Stomach (tissue), 9 donors: Measurements from ENCODE around the gene GPX1. TPM values are rescaled to one million over a fixed set of nuclear protein-coding genes. Genes with fewer than 3 reads are reported as not detected.
A peak's percentile ranks its signal among the peaks of the same experiment; 100 is the strongest.

ENCODE experiments used
- DNase-seq, 2 donors: peaks; one replicate each; pipeline versions ENCODE4 v3.0.0 to v3.0.0-alpha.2; 2013 to 2019
- H3K27ac ChIP-seq, 5 donors: fragments of 200-600 bp in 4 of 5; sonication (generic) in 4 of 5; one replicate each; pipeline ENCODE4 v1.5.1; 2013 to 2019; ENCODE audit warnings: mild to moderate bottlenecking in 1 of 5, moderate library complexity in 1 of 5
- H3K27me3 ChIP-seq, 3 donors: fragments of 200-600 bp; sonication (generic); one replicate each; pipeline ENCODE4 v1.5.1; 2017 to 2019; ENCODE audit warnings: mixed run types in 1 of 3
- H3K36me3 ChIP-seq, 4 donors: fragments of 200-600 bp; sonication (generic); 1 replicate in 3 of 4; 2 replicates in 1 of 4; pipeline ENCODE4 v1.5.1; 2016 to 2019
- H3K4me1 ChIP-seq, 4 donors: fragments of 200-600 bp; sonication (generic); one replicate each; pipeline ENCODE4 v1.5.1; 2016 to 2019
- H3K4me3 ChIP-seq, 4 donors: fragments of 200-600 bp; sonication (generic) in 3 of 4; one replicate each; pipeline ENCODE4 v1.5.1; 2016 to 2019; ENCODE audit warnings: mild to moderate bottlenecking in 1 of 4
- H3K9me3 ChIP-seq, 4 donors: fragments of 200-600 bp; sonication (generic); one replicate each; pipeline ENCODE4 v1.5.1; 2016 to 2019
- CTCF ChIP-seq, 7 experiments: fragments of 450-650 bp in 4 of 7; fragments of 200-600 bp in 3 of 7; sonication (generic) in 3 of 7; IDR thresholded peaks; one replicate each; pipeline ENCODE4 v1.5.1; 2016 to 2019; ENCODE audit warnings: antibody characterized with exemption in 7 of 7, control low read depth in 2 of 7, mild to moderate bottlenecking in 1 of 7
- EP300 ChIP-seq: sonication (generic); formaldehyde crosslinking; IDR thresholded peaks from one replicate; pipeline ENCODE4 v1.6.1; 2017; ENCODE audit warnings: antibody characterized with exemption
- POLR2A ChIP-seq, 4 donors: fragments of 450-650 bp; IDR thresholded peaks; one replicate each; pipeline ENCODE4 v1.6.1; 2016; ENCODE audit warnings: antibody characterized with exemption in 4 of 4, control low read depth in 2 of 4, mild to moderate bottlenecking in 1 of 4, moderate library complexity in 1 of 4
- POLR2AphosphoS5 ChIP-seq, 3 donors: sonication (generic); formaldehyde crosslinking; IDR thresholded peaks; one replicate each; pipeline ENCODE4 v1.6.1; 2016; ENCODE audit warnings: antibody characterized with exemption in 3 of 3
- WGBS, 5 donors: extraction: QIAGEN DNeasy Blood & Tissue Kit in 3 of 5; methylation state at CpG; one replicate each; pipeline versions ENCODE4 v1.1.5 to v1.1.7; 2013 to 2018; 5-methylcytosine and 5-hydroxymethylcytosine counted together
- intact Hi-C: fragments of 100-400 bp; cut with DNase I; formaldehyde crosslinking; loops from one replicate; pipeline ENCODE4 v1.15.1; 2023; ENCODE audit warnings: low total_unique reads
- polyA plus RNA-seq, 3 donors: library from polyadenylated mRNA; stranded (reverse); fragments of 200-250 nt; gene quantifications; one replicate each; pipeline ENCODE4 v1.2.3, GENCODE V29; 2013
- total RNA-seq, 5 donors: library from RNA; depleted of rRNA; stranded (reverse); fragments of >200 nt; gene quantifications; one replicate each; pipeline versions ENCODE4 v1.1.0 to v1.2.3, GENCODE V29; 2014 to 2016
- donor health status: healthy with polysubstance abuse.
- donor health status: Bipolar disorder and iron deficiency.
- donor health status: healthy.

The GPX1 gene
- total and polyA plus RNA-seq, 8 donors, result 58.4 to 452 (median 291) TPM

- Histone ChIP-seq H3K36me3 (peaks cover 49 to 100% (median 98%) of the 10 kb centered on the region in 4 donors), H3K4me3 (no peak overlapping the region), H3K27me3 (no peaks in the 10 kb centered on the region), H3K4me1 (no peaks in the 10 kb centered on the region), H3K27ac (peak overlapping the region in 1 of 5 donors; percentile 83), H3K9me3 (no peaks in the 10 kb centered on the region)
- intact Hi-C loops, result no loop called here
- 83 to 96% (median 94%) methylated on average over 13 to 16 of the region's 16 CpGs for WGBS, 5 donors
- TF ChIP-seq EP300, result peak; percentile 25
- TF ChIP-seq POLR2A (IDR thresholded peaks at IDR 0.05), result no peak
- DNase-seq, result peak in 1 of 2 donors; percentile 34
These were observed 41.3 kb downstream of the GPX1 start for GRCh38 chr3:49316696-49317457.

GRCh38 chr3:49313896-49314688 is 44.1 kb downstream of the GPX1 start:
- no peaks in the 10 kb centered on the region for H3K9me3 ChIP-seq
- intact Hi-C loops, result no loop called here
- no peak for DNase-seq
- 85 to 100% (median 92%) methylated on average over 1 of the region's 1 CpG for WGBS, 5 donors
- no peak for TF ChIP-seq EP300
- H3K27me3 ChIP-seq, result no peaks in the 10 kb centered on the region
- no peak overlapping the region for H3K27ac ChIP-seq
- no peaks in the 10 kb centered on the region for H3K4me1 ChIP-seq
- H3K4me3 ChIP-seq, result no peak overlapping the region
- H3K36me3 ChIP-seq, result peaks cover 44 to 100% (median 98%) of the 10 kb centered on the region in 4 donors

GRCh38 chr3:49311283-49311682 is 46.9 kb downstream of the GPX1 start:
- Histone ChIP-seq H3K4me3 (no peak overlapping the region), H3K9me3 (no peaks in the 10 kb centered on the region), H3K27me3 (no peaks in the 10 kb centered on the region), H3K27ac (no peak overlapping the region), H3K4me1 (no peaks in the 10 kb centered on the region), H3K36me3 (peaks cover 40 to 100% (median 98%) of the 10 kb centered on the region in 4 donors)
- DNase-seq, result no peak
- 83 to 94% (median 93%) methylated on average over 3 of the region's 3 CpGs for WGBS, 5 donors
- TF ChIP-seq CTCF (IDR thresholded peaks at IDR 0.05), result no peak
- TF ChIP-seq POLR2A (IDR thresholded peaks at IDR 0.05), result no peak
- no peak for TF ChIP-seq EP300
- TF ChIP-seq POLR2AphosphoS5 (IDR thresholded peaks at IDR 0.05), result no peak
- intact Hi-C loops, result no loop called here

- H3K9me3 ChIP-seq, result no peaks in the 10 kb centered on the region
- no peak for DNase-seq
- peaks cover 37 to 100% (median 98%) of the 10 kb centered on the region in 4 donors for H3K36me3 ChIP-seq
- no peak overlapping the region for H3K4me3 ChIP-seq
- H3K4me1 ChIP-seq, result no peaks in the 10 kb centered on the region
- TF ChIP-seq POLR2A (IDR thresholded peaks at IDR 0.05) (no peak), CTCF (IDR thresholded peaks at IDR 0.05) (no peak), EP300 (no peak)
- intact Hi-C loops, result no loop called here
- no peaks in the 10 kb centered on the region for H3K27me3 ChIP-seq
- H3K27ac ChIP-seq, result no peak overlapping the region
- 89 to 96% (median 95%) methylated on average over 1 of the region's 1 CpG for whole genome bisulfite sequencing, 5 donors
These were observed 47.5 kb downstream of the GPX1 start for GRCh38 chr3:49310677-49311076.

Other genes starting within 250 kb of the GPX1 start
- 10 to 100 TPM; 21.6 to 77.2 (median 57.1) TPM for gene USP19, start 237.5 kb downstream of the GPX1 start, total RNA-seq
- 10 to 100 TPM; 15.6 to 16.6 (median 15.7) TPM for gene USP19, start 237.5 kb downstream of the GPX1 start, polyA plus RNA-seq
- gene LAMB2, start 225.3 kb downstream of the GPX1 start, total RNA-seq, result 100 to 1,000 TPM; 195 to 578 (median 552) TPM
- gene LAMB2, start 225.3 kb downstream of the GPX1 start, polyA plus RNA-seq, result 100 to 1,000 TPM; 198 to 333 (median 200) TPM
- gene CCDC71, start 192.0 kb downstream of the GPX1 start, total RNA-seq, result 10 to 100 TPM in 3 of 5 donors, 1 to 10 TPM in 2; 2.3 to 22.6 (median 12.9) TPM
- 10 to 100 TPM; 11.4 to 15.6 (median 12.6) TPM for gene CCDC71, start 192.0 kb downstream of the GPX1 start, polyA plus RNA-seq
- gene KLHDC8B, start 186.8 kb downstream of the GPX1 start, total RNA-seq, result 10 to 100 TPM; 11.6 to 41.1 (median 20.6) TPM
- 10 to 100 TPM; 15.2 to 37.7 (median 17.6) TPM for gene KLHDC8B, start 186.8 kb downstream of the GPX1 start, polyA plus RNA-seq
- 10 to 100 TPM in 1 of 5 donors, 1 to 10 TPM in 4; 2.7 to 32.7 (median 3.9) TPM for gene C3orf62, start 81.1 kb downstream of the GPX1 start, total RNA-seq
- gene C3orf62, start 81.1 kb downstream of the GPX1 start, polyA plus RNA-seq, result 1 to 10 TPM; 1.7 to 7.6 (median 2.5) TPM
- gene USP4, start 18.3 kb downstream of the GPX1 start, total RNA-seq, result 100 to 1,000 TPM in 2 of 5 donors, 10 to 100 TPM in 3; 21.9 to 123 (median 29.9) TPM
- 10 to 100 TPM; 22.7 to 25.8 (median 22.9) TPM for gene USP4, start 18.3 kb downstream of the GPX1 start, polyA plus RNA-seq
- 100 to 1,000 TPM; 107 to 380 (median 374) TPM for gene RHOA, start 53.6 kb upstream of the GPX1 start, total RNA-seq
- gene RHOA, start 53.6 kb upstream of the GPX1 start, polyA plus RNA-seq, result 100 to 1,000 TPM; 218 to 461 (median 340) TPM
- gene TCTA, start 54.1 kb upstream of the GPX1 start, total RNA-seq, result 10 to 100 TPM in 4 of 5 donors, not detected in 1; 10.3 to 39.8 (median 18.4) TPM
- 10 to 100 TPM; 18.3 to 31.2 (median 22.1) TPM for gene TCTA, start 54.1 kb upstream of the GPX1 start, polyA plus RNA-seq
- 10 to 100 TPM in 4 of 5 donors, 1 to 10 TPM in 1; 4.5 to 27.8 (median 14.7) TPM for gene AMT, start 64.1 kb upstream of the GPX1 start, total RNA-seq
- 10 to 100 TPM in 1 of 3 donors, 1 to 10 TPM in 2; 6.9 to 15.0 (median 8.4) TPM for gene AMT, start 64.1 kb upstream of the GPX1 start, polyA plus RNA-seq
- 10 to 100 TPM in 3 of 5 donors, 1 to 10 TPM in 2; 2.3 to 19.7 (median 10.6) TPM for gene NICN1, start 71.0 kb upstream of the GPX1 start, total RNA-seq
- 1 to 10 TPM; 3.5 to 7.3 (median 4.5) TPM for gene NICN1, start 71.0 kb upstream of the GPX1 start, polyA plus RNA-seq
- gene DAG1, start 111.9 kb upstream of the GPX1 start, total RNA-seq, result 100 to 1,000 TPM in 1 of 5 donors, 10 to 100 TPM in 4; 29.8 to 144 (median 67.5) TPM
- gene DAG1, start 111.9 kb upstream of the GPX1 start, polyA plus RNA-seq, result 10 to 100 TPM in 2 of 3 donors, 1 to 10 TPM in 1; 4.1 to 21.9 (median 13.1) TPM
- 1 to 10 TPM in 3 of 5 donors, under 1 TPM in 1, not detected in 1; 0.37 to 4.5 (median 1.5) TPM for gene BSN, start 196.1 kb upstream of the GPX1 start, total RNA-seq
- gene BSN, start 196.1 kb upstream of the GPX1 start, polyA plus RNA-seq, result under 1 TPM in 2 of 3 donors, not detected in 1; 0.03 to 0.06 TPM